Measurements from ENCODE around the gene TLR6.

Gene TLR6, protein sequence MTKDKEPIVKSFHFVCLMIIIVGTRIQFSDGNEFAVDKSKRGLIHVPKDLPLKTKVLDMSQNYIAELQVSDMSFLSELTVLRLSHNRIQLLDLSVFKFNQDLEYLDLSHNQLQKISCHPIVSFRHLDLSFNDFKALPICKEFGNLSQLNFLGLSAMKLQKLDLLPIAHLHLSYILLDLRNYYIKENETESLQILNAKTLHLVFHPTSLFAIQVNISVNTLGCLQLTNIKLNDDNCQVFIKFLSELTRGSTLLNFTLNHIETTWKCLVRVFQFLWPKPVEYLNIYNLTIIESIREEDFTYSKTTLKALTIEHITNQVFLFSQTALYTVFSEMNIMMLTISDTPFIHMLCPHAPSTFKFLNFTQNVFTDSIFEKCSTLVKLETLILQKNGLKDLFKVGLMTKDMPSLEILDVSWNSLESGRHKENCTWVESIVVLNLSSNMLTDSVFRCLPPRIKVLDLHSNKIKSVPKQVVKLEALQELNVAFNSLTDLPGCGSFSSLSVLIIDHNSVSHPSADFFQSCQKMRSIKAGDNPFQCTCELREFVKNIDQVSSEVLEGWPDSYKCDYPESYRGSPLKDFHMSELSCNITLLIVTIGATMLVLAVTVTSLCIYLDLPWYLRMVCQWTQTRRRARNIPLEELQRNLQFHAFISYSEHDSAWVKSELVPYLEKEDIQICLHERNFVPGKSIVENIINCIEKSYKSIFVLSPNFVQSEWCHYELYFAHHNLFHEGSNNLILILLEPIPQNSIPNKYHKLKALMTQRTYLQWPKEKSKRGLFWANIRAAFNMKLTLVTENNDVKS

DNA sequence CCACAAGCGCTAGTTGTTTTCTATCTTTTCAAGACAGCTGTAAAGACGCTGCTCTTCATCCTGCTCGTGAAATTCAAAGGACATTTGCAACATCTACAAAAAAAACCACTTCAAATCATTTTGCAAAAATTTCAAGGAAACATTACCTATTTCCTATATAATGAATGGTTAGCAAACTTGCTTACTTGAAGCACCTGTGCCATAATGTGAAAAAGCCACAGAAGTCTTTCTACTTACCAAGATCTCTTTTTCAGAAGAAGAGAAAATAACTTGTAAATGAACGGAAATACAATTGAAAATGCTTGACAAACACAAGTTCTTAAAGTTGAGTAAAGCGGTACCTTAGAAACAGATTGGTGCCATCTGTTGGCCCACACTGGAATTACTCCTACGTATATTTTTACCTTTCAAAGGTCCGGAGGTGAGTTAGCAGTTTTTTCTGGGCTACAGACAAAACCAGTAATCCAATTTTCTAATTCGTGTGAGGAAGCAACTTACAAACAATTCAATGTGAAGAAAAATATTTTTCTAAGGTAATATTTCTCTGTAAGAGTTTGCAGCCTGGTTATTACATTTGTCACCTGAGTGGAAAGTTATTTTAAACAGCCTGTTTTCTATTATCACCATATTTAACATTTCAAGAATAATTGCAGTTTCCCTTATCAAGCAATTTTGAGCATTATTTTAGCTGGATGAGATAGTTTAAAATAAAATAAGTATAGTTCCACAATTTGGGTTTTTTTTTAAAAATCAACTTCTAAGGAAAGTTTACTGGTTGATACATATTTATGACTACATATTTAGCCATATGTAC, at the start of gene TLR6:
Gene TLR6 (minus strand): TSS at position 294 of the 814 bp plus-strand sequence. CDS start 27,344 bp downstream, outside the sequence.
- peak; percentile 19 for DNase-seq (ENCODE audit: low read depth)

DNA sequence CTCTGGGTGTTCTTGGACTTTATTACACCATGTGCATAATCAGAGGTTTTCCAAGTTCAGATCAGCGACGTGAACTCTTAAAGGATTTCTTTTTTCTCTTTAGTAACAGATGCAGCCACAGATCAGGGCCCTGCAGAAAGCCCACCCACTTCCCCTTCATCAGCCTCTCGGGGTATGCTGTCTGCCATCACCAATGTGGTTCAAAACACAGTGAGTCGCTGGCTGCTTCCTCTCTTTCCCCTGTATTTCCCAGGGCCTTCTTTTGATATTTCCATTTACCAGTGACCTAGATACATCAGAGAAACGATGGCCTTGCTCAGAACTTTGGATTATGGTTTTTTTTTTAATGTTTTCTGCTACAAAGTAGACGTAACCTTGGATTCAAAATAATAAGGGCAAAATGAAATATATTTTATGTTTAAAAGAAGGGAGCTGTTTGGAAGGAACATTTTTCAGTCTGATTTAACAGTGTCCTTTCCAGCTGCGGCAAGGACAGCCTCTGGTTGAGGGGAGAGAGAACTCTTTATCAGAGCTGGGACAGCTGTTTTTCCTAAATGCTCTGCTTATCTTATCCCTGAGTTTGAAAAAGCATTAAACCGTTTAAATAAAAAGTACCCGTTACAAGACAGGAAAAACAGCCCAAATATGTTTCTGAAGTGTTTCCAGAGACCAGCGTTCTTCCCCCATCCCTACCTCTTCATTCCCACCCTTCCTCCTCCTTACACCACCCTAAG, 49.2 kb upstream of the TLR6 start:
- no peak for DNase-seq (ENCODE audit: low read depth)

DNA sequence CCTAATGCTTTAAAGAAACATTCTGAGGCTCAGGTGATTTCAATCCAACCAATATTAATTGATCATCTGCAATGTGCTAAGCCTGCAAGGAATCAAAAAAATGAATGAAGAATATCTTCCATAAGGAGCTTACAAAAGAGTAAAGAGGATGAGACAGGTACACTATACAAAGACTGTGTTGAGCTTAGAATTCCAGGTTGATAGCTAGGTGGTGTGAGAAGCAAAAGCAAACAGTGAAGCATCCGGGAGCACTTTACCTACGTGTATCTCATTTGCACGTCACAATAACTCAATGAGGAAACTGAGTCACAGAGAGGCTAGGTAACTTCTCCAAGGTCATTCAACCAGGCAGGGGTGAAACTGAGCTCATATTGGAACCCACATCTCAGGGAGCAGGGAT, 48.1 kb upstream of the TLR6 start:
- no peak for DNase-seq (ENCODE audit: low read depth)

DNA sequence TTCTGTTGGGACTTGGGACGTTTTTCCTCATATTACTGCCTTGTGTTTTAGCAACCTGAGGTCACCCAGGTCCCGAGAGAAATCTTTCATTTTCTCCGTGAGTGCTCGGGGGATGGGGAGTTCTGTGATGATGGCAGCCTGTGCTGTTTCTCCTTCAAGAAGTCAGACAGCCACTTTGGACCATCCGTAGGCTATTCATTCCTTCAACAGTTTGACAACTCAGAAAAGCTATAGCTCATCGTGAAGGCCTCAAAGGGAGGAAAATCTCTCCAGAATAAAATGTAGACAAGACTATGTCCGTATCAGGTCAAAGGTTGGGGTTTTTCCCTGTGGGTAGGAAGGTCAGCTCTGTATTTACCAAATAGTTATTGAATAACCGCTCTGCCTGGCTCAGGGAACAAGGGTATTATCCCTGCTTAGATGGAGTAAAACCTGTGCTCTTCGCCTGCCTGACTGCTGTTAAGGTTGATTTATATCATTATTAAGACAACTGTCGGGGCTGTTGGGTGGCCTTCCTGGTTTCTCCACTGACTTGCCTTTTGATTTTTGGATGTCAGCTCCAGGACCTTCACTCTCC, 47.6 kb upstream of the TLR6 start:
- no peak for DNase-seq (ENCODE audit: low read depth)

DNA sequence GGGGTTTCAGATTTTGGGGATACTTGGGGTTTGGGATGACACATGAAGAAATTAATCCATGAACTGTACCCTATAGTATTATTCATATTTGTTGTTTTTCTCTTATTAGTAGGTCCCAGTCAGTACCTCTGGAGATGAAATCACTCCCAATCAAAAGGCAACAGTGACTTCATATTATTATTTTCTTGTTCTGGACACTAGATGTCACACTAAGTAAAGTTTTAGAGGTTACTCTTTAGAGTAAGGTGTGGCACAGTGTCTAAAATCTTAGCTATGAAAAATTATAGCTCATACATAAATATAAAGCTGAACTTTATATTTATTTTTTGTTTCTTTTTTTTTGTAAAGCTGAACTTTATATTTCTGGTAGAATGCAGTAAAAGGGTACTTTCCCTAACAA, 46.1 kb upstream of the TLR6 start:
- no peak for DNase-seq (ENCODE audit: low read depth)

DNA sequence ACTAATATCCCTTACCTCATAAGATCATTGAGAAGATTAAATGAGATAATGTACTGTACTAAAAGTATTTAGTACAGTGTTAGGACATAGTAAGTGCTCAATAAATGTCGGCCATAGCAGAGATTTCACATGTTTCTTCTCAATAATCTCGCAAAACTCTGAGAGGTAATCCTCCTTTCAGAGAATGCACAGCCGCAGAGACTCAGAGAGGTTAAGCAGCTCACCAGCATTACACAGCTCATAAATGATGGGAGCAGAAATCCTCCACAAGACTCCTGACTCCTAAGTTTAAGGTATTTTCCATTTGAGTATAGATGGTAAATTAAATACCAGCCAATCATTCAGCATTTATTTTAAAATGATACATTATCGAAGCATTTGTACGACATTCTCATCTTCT, 45.6 kb upstream of the TLR6 start:
- no peak for DNase-seq (ENCODE audit: low read depth)

DNA sequence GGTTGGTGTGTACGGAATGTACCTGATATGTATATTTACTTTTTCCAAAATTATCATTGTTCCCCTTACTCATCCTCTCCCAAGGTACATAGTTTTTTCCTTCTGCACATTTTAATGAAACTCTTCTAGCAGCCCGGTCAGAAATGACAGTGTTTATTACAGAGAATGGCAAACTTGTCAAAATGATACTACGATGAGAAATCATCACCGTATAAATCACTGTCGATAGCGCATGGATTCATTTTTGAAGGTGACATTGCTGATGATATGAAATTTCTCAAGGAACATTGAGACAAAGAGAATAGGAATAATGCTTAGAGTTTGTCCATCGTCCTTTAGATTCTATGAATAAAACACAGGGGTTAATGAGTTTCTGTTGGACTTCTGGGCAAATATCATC, 41.6 kb upstream of the TLR6 start:
- DNase-seq (ENCODE audit: low read depth): no peak

DNA sequence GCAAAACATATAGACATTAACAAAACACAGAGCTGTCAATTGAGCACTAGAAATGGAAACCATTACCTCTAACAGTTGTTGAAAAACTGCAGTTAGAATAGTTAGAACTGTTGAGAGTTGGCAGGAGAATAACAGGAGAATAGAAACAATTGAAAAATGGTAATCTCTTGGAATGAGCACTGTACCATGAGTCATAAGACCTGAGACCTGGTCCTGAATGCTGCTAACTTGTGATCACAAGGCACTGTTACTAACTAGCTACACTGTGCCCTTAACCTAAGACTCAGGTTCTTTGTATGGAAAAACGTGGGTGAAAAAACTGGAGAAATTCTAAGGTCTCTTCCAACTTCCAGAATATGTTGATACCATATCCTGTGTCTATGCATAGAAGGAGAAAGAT, 40.3 kb upstream of the TLR6 start:
- no peak for DNase-seq (ENCODE audit: low read depth)

DNA sequence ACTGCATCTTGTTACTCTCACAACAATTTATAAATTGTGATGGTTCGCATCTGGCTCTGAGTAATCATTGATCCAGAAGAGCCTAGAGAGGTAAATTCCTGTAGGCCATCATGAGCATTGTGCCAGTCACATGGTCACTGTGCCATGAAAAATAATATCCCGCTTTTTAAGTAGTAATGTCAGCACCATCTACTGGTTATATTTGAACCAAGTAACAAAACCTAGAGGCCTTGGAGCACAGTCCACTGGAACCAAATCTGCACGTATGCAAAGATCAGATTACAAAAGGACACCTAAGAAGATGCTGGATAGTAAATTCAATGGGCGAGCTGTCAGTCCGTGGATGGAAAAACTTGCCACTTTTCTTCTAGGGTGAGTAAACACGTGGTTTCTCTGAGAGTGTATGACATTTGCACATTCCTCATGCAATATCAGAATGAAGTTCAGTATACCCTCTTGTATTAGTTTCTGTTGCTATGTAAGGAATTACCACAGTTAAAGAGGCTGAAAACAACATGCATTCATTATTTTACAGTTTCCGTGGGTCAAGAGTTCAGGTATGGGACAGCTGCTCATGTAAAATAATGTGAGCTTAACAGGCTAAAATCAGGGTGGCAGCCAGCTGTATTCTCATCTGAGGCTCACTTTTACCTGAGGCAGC, 37.8 kb upstream of the TLR6 start:
- DNase-seq (ENCODE audit: low read depth): no peak

DNA sequence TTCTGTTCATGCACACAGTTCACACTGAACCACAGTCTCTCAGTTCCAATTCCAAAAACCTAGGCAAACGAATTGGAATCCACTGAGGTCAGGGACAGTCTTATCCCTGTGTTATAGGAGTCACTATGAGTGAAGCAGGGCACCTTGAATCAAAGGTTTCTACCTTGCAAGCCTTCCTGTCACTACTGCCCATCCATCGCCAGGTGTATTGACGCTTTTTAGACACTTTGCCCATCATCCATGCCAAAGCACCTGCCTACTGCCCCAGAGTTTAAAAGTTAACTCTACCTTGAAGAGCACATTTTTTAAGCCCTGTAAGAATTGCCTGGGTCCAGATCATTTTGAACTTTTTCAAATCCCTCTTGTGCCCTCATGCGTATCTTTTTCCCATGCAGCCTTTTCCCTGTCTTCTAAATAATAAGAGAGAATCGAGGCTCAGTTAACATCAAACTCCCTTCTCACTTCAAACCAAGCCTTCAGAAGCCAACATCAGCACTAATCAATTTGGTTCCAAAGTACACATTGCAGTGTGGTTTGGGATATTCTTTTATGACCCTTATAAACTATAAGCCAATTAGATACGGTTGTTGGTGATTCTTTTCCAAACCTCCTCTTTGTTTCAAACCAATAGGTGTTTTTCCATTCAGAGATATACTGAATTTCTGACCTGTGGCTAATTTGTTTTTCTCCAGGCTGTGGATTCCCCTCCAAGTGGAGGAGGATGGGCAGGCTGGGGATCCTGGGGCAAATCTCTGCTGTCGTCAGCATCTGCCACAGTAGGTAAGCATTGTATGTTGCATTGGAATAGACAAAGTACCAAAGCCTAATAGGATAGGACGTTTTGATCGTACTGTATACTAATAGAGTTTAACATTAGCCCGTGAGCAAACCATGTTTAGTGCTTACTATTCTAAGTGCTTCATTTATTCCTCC, 34.7 kb upstream of the TLR6 start:
- no peak for DNase-seq (ENCODE audit: low read depth)

DNA sequence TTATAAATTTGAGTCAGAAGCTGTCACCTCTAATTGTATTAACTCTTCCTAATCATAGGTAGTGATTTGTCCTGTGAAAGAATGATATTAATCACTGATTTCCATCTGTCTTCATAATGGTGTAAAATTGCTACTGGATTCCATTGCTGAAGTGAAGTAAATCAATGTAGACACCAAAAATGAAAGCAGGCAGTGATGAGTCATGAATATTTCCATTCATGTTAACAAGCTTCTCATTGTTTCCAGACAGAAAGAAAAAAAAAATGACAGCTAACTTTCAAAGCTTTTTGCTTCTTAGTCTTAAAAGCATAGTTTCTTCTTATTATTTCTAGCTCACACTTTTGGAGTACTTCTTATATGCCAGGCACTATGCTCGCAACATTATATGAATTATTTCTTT, 32.5 kb upstream of the TLR6 start:
- DNase-seq (ENCODE audit: low read depth): no peak

DNA sequence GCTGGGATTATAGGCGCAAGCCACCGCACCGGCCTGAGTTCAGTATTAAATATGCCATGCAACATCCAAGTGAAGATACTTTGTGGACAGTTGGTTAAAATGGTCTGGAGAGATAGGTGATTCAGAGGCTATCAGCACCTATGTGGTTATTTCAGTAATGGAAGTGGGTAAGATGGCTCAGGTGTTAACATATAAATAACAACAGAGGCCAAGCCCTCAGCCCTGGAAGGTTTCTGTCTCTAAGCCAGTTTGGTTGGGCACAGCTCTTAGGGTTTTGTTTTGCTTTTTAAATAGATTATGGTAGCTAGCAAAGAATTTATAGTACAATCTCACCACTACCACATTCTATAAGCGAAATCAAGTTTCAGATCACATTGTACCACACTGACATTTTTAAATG, 27.6 kb upstream of the TLR6 start:
- no peak for DNase-seq (ENCODE audit: low read depth)

DNA sequence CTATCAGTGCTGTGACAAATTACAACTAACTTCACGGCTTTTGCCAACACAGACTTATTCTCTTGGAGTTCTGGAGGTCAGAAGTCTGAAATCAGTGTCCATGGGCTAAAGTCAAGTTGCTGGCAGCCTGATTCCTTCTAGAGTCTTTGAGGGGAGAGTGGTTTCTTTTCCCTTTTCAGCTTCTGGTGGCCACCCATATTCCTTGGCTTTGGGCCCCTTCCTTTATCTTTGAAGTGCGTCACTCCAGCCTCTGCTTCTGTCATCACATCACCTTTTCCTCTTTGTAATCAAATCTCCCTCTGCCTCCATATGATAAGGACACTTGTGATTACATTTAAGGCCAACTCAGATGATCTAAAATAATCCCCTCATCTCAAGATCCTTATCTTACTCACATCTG, 20.0 kb upstream of the TLR6 start:
- DNase-seq (ENCODE audit: low read depth): no peak

DNA sequence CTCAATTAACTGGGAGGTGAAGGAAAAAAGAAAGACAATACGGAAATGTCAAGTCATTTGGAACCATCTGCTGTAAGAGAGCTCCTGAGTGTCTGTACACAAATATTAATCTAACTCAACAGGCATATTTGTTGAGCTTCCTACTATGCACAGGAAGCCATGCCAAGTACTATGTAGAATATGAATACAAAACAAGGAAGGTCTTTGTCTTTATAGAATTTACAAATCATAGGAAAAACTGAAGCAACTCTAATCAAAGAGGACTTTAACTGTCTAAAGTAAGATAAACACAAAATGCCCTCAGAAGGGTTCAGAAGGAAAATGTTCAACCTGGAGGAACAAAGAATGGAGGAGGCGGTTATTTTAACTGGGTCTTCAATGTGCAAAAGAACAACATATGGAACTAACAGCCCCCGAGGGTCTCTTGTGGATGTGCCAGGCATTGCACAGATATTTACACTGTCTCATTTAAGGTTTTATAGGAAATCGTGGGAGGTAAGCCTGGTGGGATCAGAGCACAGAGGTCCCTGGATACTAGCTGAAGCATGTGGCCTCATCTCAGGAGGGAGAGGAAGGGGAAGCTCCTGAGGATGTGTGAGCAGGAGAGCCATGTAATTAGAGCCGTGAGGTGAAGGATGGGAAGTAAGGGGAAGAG, 16.8 kb upstream of the TLR6 start:
- DNase-seq (ENCODE audit: low read depth): no peak

DNA sequence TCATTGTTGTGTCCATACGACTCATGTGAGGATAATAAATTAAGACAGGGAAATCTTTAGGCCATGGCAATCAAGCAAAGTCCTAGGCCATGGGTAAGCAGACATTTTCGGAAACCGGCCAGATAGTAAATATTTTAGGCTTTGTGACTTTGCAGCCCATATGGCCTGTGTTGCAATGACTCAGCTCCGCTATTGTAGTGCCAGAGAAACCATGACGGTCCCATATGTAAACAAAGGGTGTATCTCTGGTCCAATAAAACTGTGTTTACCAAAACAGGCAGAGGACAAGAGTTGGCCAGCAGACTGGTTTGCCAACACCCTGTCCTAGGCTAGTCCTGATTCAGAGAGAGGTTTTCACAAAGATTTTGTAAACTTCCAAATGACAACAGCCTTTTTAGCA, 16.0 kb upstream of the TLR6 start:
- DNase-seq (ENCODE audit: low read depth): no peak

DNA sequence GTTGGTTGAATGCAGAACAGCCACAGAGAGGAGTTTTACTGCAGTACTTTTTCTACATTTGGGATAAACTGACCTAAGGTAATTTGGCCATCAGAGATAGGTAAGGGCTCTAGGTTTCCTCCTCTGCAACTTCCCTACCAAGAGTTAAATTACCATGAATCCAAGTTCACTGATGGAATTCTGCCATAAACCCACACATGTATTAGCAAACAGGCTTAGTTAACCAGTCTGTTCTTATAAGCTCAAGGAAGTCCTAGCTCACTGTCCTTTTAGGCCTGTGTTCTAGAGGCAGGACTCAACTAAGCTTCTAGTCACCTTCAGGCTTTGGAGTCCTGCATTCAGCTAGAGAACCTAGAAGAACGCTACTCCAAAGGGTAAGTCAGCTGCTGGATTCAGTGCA, 15.0 kb upstream of the TLR6 start:
- no peak for DNase-seq (ENCODE audit: low read depth)

DNA sequence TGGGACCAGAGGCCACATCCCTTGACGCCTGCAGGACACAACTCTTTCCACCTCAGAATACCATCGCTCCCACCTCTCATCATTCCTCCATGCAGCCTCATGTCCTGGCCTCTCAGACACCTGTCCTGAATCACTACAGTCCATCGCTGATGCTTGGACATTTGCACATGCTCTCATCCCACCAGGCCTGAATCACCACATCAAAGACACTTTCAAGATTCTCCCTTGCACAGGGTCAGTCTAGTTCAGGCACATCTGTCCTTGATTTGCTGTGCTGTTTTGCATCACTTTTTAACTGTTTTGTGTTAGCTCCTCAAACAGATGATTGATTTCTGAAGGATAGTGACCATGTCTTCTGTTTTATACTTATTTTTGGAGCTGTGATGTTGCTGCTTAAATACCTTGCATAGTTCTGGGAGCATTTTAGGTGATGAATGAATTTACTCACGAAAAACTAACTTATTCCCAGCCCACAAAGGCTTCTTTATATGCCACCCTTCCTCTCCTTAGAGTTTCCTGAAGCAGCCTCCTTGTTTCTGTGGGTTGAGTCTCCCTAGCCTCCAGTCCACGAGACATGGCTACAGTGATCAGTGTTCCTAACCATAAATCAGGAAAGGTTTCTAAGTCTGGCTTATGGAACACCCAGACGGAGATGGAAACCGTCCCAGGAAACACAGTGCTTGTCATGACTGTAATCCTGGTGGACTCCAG, 13.6 kb upstream of the TLR6 start:
- no peak for DNase-seq (ENCODE audit: low read depth)

DNA sequence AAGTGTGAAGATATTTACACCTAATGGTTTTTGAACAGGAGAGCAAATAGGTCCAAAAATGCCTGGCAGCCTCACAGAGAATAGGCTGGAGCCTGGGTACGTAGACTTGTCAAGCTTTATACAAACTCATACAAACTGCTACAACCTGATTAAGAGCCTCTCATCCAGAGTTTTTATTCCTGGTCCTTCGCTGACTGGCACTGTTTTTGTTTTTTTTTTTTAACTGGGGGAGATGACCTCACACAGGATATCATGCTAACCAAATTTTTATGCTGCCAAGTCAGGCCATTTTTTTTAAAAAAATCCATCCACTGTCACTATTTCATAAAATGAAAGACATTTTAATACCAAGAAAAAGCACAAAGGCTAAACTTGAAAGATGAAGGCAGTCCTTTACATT, 12.9 kb upstream of the TLR6 start:
- DNase-seq (ENCODE audit: low read depth): no peak

Data from stimulated activated CD8-positive, alpha-beta memory T cell treated with anti-CD3 and anti-CD28 coated beads, Interleukin-7, amount 100 ng/mL, for 24 hours (primary cell).